ENCODE measurements around the gene GGNBP2.
"Not testable (repeated sequence)": the region's sequence is repeated elsewhere in the genome, so short reads cannot be mapped to it uniquely, and the experiment has no call there.

The GGNBP2 gene

DNA sequence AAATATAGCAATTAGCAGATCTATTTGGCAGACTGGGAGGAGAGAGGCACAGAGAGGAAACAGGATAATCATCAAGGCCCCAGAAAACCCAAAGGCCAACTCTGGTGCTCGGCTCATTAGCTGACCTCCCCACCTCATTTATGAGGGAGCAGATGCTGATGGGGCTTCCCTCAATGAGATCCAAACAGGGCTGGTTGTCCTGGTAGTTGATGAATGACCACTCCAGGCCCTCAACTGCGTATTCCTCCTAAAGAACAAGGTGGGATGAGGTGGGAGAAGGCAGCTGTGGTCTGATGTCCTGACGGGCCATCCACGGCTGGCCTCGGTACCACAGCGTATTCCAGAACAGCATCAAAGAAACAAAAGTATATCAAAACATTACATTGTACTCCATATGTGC is 37.5 kb upstream of the GGNBP2 start:
- no peaks in the 10 kb centered on the region for H3K4me1 ChIP-seq (ENCODE audit: insufficient read depth, poor library complexity, severe bottlenecking)
- H3K27me3 ChIP-seq (ENCODE audit: insufficient read depth, poor library complexity, severe bottlenecking): no peaks in the 10 kb centered on the region
- no peaks in the 10 kb centered on the region for H3K9me3 ChIP-seq (ENCODE audit: severe bottlenecking)
- DNase-seq (ENCODE audit: low spot score): no peak
- no peak overlapping the region for H3K27ac ChIP-seq (ENCODE audit: poor library complexity, severe bottlenecking)
- H3K36me3 ChIP-seq (ENCODE audit: low read depth): peaks cover 89% of the 10 kb centered on the region
- ATAC-seq (ENCODE audit: low read depth): no peak
- no peak overlapping the region for H3K4me3 ChIP-seq (ENCODE audit: severe bottlenecking)
- TF ChIP-seq, protein P1, sequence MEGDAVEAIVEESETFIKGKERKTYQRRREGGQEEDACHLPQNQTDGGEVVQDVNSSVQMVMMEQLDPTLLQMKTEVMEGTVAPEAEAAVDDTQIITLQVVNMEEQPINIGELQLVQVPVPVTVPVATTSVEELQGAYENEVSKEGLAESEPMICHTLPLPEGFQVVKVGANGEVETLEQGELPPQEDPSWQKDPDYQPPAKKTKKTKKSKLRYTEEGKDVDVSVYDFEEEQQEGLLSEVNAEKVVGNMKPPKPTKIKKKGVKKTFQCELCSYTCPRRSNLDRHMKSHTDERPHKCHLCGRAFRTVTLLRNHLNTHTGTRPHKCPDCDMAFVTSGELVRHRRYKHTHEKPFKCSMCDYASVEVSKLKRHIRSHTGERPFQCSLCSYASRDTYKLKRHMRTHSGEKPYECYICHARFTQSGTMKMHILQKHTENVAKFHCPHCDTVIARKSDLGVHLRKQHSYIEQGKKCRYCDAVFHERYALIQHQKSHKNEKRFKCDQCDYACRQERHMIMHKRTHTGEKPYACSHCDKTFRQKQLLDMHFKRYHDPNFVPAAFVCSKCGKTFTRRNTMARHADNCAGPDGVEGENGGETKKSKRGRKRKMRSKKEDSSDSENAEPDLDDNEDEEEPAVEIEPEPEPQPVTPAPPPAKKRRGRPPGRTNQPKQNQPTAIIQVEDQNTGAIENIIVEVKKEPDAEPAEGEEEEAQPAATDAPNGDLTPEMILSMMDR (IDR thresholded peaks at IDR 0.05; ENCODE audit: poor library complexity, severe bottlenecking): no peak

DNA sequence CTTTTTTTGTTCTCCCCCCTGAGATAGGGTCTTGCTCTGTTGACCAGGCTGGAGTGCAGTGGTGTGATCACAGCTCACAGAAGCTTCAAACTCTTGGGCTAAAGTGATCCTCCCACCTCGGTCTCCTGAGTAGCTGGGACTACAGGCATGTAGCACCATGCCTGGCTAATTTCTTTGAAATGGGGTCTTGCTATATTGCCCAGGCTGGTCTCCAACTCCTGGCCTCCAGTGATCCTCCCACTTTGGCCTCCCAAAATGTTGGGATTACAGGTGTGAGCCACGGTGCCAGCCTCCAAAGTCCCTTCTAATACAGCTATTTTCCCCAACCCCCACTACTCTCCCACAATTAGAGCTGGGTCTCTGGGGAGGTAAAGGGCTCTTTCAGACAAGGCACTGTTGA is 36.3 kb upstream of the GGNBP2 start:
- H3K27ac ChIP-seq (ENCODE audit: poor library complexity, severe bottlenecking); H3K4me3 ChIP-seq (ENCODE audit: severe bottlenecking); H3K9me3 ChIP-seq (ENCODE audit: severe bottlenecking); H3K4me1 ChIP-seq (ENCODE audit: insufficient read depth, poor library complexity, severe bottlenecking); DNase-seq (ENCODE audit: low spot score); ATAC-seq (ENCODE audit: low read depth); H3K27me3 ChIP-seq (ENCODE audit: insufficient read depth, poor library complexity, severe bottlenecking): not testable (repeated sequence)
- H3K36me3 ChIP-seq (ENCODE audit: low read depth): peaks cover 88% of the 10 kb centered on the region

DNA sequence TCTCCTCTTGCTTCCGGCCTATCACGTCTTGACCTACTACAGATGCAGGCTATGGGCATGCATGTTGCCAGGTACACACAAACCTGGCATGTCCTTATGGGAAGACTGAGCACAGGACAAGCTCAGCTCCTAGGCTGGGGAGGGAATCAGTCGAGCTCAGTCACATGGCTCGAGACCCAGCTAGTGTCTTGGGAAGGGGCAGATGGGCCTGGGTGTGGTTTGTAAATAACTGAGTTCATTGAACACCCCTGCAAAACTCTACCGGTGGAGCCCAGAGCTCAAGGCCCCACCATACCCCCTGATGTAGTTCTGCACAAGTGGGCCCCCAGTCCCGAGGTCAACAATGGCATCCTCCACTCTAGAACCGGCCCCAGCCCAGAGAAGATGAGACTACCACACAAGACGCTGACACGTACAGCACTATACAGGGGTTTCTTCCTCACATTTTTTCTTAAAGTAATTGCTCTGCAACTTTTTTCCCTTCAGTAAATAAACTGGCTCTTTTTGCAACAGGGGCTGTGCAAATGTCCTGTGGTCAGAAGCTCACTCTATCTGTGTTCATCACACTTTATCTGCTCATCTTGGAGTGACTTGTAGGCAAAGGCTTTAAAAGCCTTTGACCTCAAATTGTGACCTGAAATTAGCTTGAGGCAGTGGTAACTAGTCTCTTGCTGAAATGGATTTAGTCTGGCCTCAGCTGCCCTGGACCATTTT is 35.3 kb upstream of the GGNBP2 start:
- peaks cover 1% of the 10 kb centered on the region for H3K9me3 ChIP-seq (ENCODE audit: severe bottlenecking)
- no peaks in the 10 kb centered on the region for H3K27me3 ChIP-seq (ENCODE audit: insufficient read depth, poor library complexity, severe bottlenecking)
- TF ChIP-seq, protein P1 (IDR thresholded peaks at IDR 0.05; ENCODE audit: poor library complexity, severe bottlenecking): no peak
- no peaks in the 10 kb centered on the region for H3K4me1 ChIP-seq (ENCODE audit: insufficient read depth, poor library complexity, severe bottlenecking)
- ATAC-seq (ENCODE audit: low read depth) (no peak), DNase-seq (ENCODE audit: low spot score) (no peak)
- peaks cover 88% of the 10 kb centered on the region for H3K36me3 ChIP-seq (ENCODE audit: low read depth)
- no peak overlapping the region for H3K27ac ChIP-seq (ENCODE audit: poor library complexity, severe bottlenecking)
- H3K4me3 ChIP-seq (ENCODE audit: severe bottlenecking): no peak overlapping the region

DNA sequence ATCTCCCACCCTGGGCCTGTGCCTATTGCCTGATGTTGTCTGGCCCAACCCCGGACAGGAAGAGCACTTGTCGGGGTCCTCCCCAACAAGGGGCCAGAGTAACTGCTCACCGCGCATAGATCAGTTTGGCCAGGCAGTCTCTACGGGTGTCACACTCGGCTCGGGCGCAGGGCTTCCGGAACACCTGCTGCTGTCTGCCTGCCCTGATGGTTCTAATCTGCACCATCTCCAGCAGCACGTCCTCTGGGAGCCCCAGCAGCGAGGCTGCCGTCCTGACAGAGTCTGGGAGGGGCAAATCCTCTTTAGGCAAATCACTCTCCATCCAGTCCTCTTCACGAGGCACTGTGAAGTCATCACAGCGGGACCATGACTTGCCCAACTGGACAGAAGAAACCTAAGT is 34.1 kb upstream of the GGNBP2 start:
- DNase-seq (ENCODE audit: low spot score) (no peak), ATAC-seq (ENCODE audit: low read depth) (no peak)
- TF ChIP-seq, protein P1 (IDR thresholded peaks at IDR 0.05; ENCODE audit: poor library complexity, severe bottlenecking): no peak
- no peak overlapping the region for H3K27ac ChIP-seq (ENCODE audit: poor library complexity, severe bottlenecking)
- no peaks in the 10 kb centered on the region for H3K4me1 ChIP-seq (ENCODE audit: insufficient read depth, poor library complexity, severe bottlenecking)
- H3K9me3 ChIP-seq (ENCODE audit: severe bottlenecking): peaks cover 1% of the 10 kb centered on the region
- peaks cover 90% of the 10 kb centered on the region for H3K36me3 ChIP-seq (ENCODE audit: low read depth)
- no peaks in the 10 kb centered on the region for H3K27me3 ChIP-seq (ENCODE audit: insufficient read depth, poor library complexity, severe bottlenecking)
- H3K4me3 ChIP-seq (ENCODE audit: severe bottlenecking): no peak overlapping the region

DNA sequence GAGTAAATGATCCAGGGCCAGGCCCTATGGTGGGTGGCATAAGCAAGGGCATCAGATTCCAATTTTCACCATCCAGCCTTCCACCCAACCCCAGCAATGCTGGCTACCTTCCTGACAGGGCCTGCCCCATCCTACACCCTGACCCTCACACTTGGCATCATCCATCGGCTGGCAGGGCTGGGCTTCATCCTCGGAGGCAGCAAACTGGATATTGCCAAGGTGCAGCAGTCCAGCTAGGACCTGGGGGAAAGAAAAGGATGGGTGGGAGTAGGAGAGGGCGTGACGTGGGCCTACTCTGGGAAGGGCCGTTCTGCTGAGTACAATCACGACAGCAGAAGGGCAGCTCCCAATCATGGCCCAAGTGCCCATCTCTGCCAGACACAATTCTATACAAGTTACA is 33.5 kb upstream of the GGNBP2 start:
- TF ChIP-seq, protein P1 (IDR thresholded peaks at IDR 0.05; ENCODE audit: poor library complexity, severe bottlenecking): no peak
- H3K9me3 ChIP-seq (ENCODE audit: severe bottlenecking): peaks cover 1% of the 10 kb centered on the region
- H3K36me3 ChIP-seq (ENCODE audit: low read depth): peaks cover 90% of the 10 kb centered on the region
- H3K4me1 ChIP-seq (ENCODE audit: insufficient read depth, poor library complexity, severe bottlenecking): no peaks in the 10 kb centered on the region
- no peaks in the 10 kb centered on the region for H3K27me3 ChIP-seq (ENCODE audit: insufficient read depth, poor library complexity, severe bottlenecking)
- H3K27ac ChIP-seq (ENCODE audit: poor library complexity, severe bottlenecking): no peak overlapping the region
- no peak overlapping the region for H3K4me3 ChIP-seq (ENCODE audit: severe bottlenecking)
- no peak for DNase-seq (ENCODE audit: low spot score)
- no peak for ATAC-seq (ENCODE audit: low read depth)
